Upper lobe of right lung (tissue), 1 donor: ENCODE results near the gene LEKR1. TPM values are rescaled to one million over a fixed set of nuclear protein-coding genes. Genes with fewer than 3 reads are reported as not detected.

ENCODE experiments used
- ATAC-seq: fragments of 200-7000 bp; cut with Tn5 transposase; one replicate; pipeline ENCODE4 v1.9.1; 2020; ENCODE audit warnings: mild to moderate bottlenecking, moderate library complexity
- DNase-seq: peaks from one replicate; pipeline ENCODE4 v3.0.0-alpha.2; 2020
- H3K27ac ChIP-seq: fragments of 200-600 bp; one replicate; pipeline ENCODE4 v1.8.0; 2022
- H3K27me3 ChIP-seq: fragments of 200-600 bp; one replicate; pipeline ENCODE4 v1.8.0; 2022; ENCODE audit warnings: mild to moderate bottlenecking
- H3K36me3 ChIP-seq: fragments of 200-600 bp; one replicate; pipeline ENCODE4 v1.8.0; 2022
- H3K4me1 ChIP-seq: fragments of 200-600 bp; one replicate; pipeline ENCODE4 v1.8.0; 2022
- H3K4me3 ChIP-seq: fragments of 200-600 bp; one replicate; pipeline ENCODE4 v1.8.0; 2022; ENCODE audit warnings: mild to moderate bottlenecking
- H3K9me3 ChIP-seq: fragments of 200-600 bp; one replicate; pipeline ENCODE4 v1.8.0; 2022
- intact Hi-C: fragments of 100-400 bp; cut with DNase I; formaldehyde crosslinking; loops from one replicate; pipeline ENCODE4 v1.11.0; 2022
- total RNA-seq: library from RNA; stranded (reverse); fragmentation: NEBNext Ultra II Directional; extraction: Animal tissue kit (Norgen Biotek cat#: 25700); gene quantifications from one replicate; pipeline ENCODE4 v1.2.1, GENCODE V29; 2021
- TF ChIP-seq, protein P1 (sequence below): fragments of 200-600 bp; IDR thresholded peaks from one replicate; pipeline ENCODE4 v1.8.0; 2022; ENCODE audit warnings: antibody characterized with exemption
- donor health status: DM: no; HTN: yes; CAD: no; lungs with severe emphysema.

The LEKR1 gene
- total RNA-seq, 1 donor from 2014 or later = 2.1 TPM

DNA sequence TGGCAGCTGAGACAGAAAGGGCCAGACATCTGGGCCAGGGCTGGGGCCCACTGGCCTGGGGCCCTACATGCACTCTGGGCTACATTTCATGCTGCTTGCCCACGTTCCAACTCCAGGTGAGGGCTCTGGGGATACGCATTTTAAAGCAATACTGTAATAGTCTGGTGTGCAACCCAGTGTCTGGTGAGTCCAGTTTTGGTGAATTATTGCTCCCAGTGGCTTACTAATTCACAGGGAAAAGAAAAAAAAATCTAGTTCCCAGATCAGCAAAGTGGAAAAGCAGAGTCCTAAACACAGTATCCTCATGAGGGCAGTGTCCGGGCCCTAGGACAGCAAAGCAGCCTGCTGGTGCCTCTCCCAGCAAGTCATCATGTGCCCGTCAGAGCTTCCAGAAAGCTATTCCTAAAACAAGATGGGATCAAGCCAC lies 251.4 kb downstream of the LEKR1 start:
- no peaks in the 10 kb centered on the region for H3K9me3 ChIP-seq
- peaks cover 8% of the 10 kb centered on the region for H3K4me1 ChIP-seq
- H3K4me3 ChIP-seq = no peak overlapping the region
- no peak overlapping the region for H3K27ac ChIP-seq
- TF ChIP-seq, protein P1, sequence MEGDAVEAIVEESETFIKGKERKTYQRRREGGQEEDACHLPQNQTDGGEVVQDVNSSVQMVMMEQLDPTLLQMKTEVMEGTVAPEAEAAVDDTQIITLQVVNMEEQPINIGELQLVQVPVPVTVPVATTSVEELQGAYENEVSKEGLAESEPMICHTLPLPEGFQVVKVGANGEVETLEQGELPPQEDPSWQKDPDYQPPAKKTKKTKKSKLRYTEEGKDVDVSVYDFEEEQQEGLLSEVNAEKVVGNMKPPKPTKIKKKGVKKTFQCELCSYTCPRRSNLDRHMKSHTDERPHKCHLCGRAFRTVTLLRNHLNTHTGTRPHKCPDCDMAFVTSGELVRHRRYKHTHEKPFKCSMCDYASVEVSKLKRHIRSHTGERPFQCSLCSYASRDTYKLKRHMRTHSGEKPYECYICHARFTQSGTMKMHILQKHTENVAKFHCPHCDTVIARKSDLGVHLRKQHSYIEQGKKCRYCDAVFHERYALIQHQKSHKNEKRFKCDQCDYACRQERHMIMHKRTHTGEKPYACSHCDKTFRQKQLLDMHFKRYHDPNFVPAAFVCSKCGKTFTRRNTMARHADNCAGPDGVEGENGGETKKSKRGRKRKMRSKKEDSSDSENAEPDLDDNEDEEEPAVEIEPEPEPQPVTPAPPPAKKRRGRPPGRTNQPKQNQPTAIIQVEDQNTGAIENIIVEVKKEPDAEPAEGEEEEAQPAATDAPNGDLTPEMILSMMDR = peak; percentile 13
- intact Hi-C loops = no loop called here
- no peak for ATAC-seq
- no peaks in the 10 kb centered on the region for H3K36me3 ChIP-seq
- H3K27me3 ChIP-seq = no peaks in the 10 kb centered on the region
- DNase-seq = no peak

DNA sequence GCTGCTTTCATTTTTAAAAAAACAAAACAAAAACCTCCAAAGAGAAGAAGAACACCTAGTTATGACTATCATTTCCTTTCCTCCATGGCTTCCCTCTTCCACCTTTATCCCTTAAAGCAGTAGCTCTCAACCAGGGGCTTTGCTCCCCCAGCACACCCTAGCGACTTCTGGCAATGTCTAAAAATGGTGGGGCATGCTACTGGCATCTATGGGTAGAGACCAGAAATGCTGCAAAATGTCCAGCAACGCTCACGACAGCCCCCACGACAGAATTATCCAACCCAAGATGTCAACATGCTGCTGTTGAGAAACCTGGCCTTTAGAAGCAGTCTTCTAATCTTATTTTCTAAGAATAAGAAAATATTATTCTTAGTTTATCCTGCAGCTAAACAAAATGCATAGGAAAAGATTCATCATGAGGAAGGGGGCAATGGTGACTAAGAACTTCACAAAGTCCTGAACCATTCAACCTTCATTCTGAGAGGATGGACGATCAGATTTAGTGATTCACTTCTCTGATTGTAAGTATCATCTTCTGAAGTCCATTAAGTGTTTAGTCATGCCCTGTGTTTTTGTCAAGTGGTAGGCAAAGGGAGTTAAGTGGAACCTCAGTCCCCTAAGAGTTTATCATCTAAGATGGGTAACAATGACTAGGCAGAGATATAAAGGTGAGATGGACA lies 252.1 kb downstream of the LEKR1 start:
- no peaks in the 10 kb centered on the region for H3K27me3 ChIP-seq
- intact Hi-C loops = no loop called here
- H3K9me3 ChIP-seq = no peaks in the 10 kb centered on the region
- DNase-seq (no peak), ATAC-seq (no peak)
- no peak overlapping the region for H3K27ac ChIP-seq
- H3K4me1 ChIP-seq = peaks cover 8% of the 10 kb centered on the region
- TF ChIP-seq, protein P1 = no peak
- no peaks in the 10 kb centered on the region for H3K36me3 ChIP-seq
- no peak overlapping the region for H3K4me3 ChIP-seq

DNA sequence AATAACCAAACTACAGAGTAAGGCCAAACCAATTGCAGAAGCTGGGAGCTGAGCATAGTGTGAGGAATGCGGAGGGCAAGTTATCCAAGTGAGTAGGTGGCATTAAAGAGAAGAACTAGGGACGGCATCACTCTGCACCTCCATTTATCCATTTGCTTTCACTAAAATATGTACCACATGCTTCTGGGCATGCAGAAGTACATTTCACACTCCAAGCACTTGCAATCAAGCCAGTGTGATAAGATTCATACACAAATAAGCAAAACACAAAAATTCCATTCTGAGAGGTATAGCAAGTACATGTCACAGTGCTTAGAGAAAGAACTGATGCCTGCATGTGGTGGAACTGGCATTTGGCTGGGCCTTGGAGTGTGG lies 252.6 kb downstream of the LEKR1 start:
- Histone ChIP-seq H3K9me3 (no peaks in the 10 kb centered on the region), H3K27ac (no peak overlapping the region), H3K4me3 (no peak overlapping the region), H3K4me1 (peaks cover 8% of the 10 kb centered on the region), H3K27me3 (no peaks in the 10 kb centered on the region), H3K36me3 (no peaks in the 10 kb centered on the region)
- intact Hi-C loops = no loop called here
- DNase-seq (no peak), ATAC-seq (no peak)
- TF ChIP-seq, protein P1 = no peak

DNA sequence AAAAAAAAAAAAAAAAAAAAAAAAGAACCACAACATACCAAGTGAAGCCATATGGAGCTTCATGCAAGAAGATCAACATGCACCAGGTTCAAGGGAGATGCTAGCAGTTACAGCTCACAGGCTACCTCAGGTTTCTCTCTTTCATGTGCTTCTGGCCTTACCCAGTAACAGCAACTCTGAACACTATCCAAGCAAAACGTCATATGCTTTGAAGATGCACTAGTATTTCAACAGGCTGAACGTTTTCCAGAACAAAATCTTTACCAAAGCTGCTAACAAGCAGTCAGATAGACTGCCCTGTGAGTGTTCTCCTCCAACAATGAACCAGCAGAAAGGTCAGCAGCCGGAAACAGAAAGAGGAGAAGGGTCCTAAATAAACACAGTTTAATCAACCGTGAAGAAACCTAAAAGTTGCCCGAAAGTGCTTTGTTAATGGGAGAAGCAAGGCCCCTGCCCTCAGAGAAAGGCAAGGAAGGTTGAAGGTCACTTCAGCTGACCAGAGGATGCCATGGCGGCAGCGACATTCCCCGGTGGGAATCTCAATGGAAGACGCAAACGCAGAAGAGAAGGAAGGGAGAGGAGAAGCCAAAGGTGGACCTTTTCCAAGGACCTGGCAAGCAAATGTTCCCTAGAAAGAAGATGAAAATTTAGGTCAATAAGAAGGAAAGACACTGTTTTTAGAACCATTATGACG lies 253.7 kb downstream of the LEKR1 start:
- DNase-seq (no peak), ATAC-seq (no peak)
- Histone ChIP-seq H3K9me3 (no peaks in the 10 kb centered on the region), H3K27me3 (no peaks in the 10 kb centered on the region), H3K36me3 (no peaks in the 10 kb centered on the region), H3K4me1 (peaks cover 8% of the 10 kb centered on the region), H3K4me3 (no peak overlapping the region), H3K27ac (no peak overlapping the region)
- intact Hi-C loops = loop anchor here (10.0 kb wide), 3 partner anchors 55 to 525 kb away; partner anchors contain the start of genes SSR3 and TIPARP
- TF ChIP-seq, protein P1 = no peak

DNA sequence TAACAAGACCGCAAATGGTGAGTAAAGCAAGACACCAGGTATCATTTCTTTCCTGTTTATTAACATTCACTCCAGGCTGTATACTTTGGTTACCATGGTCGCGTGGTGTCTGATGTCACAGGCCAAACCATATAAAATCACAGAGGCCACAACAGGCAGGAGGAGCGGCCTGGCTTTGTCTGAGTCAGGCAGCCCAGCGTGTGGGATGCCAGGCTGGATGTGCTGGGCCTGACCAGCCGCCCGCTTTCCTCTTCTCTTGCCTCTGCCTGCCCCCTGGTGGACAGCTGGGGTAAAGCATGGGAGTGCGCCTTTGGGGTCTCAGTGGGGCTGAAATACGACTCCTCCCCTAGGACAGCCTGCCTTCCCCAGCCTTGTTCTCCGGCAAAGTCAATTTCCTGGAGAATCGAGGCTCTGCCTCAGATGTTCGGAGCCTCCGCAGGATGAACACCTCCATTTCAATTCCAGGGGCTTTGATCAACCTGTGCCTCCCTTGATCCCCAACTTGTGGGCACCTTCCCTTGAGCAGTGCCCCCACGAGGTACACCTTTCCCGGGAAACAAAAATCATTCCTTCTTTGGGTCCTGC lies 255.6 kb downstream of the LEKR1 start:
- no peaks in the 10 kb centered on the region for H3K9me3 ChIP-seq
- H3K4me3 ChIP-seq = no peak overlapping the region
- intact Hi-C loops = loop anchor here (10.0 kb wide), 3 partner anchors 53 to 527 kb away; partner anchors contain the start of genes SSR3 and TIPARP
- H3K27ac ChIP-seq = peak overlapping the region; percentile 21
- peak; percentile 92 for DNase-seq
- H3K36me3 ChIP-seq = no peaks in the 10 kb centered on the region
- TF ChIP-seq, protein P1 = peak; percentile 97
- ATAC-seq = peak; percentile 99
- no peaks in the 10 kb centered on the region for H3K27me3 ChIP-seq
- peaks cover 8% of the 10 kb centered on the region for H3K4me1 ChIP-seq
